Medulla oblongata (tissue), 1 donor: ENCODE results near the gene MFN2.
"Not testable (repeated sequence)": the region's sequence is repeated elsewhere in the genome, so short reads cannot be mapped to it uniquely, and the experiment has no call there.

ENCODE experiments used
- DNase-seq: peaks from one replicate; pipeline ENCODE4 v3.0.0-alpha.2; 2015; ENCODE audit errors: extremely low spot score

The MFN2 gene

DNA sequence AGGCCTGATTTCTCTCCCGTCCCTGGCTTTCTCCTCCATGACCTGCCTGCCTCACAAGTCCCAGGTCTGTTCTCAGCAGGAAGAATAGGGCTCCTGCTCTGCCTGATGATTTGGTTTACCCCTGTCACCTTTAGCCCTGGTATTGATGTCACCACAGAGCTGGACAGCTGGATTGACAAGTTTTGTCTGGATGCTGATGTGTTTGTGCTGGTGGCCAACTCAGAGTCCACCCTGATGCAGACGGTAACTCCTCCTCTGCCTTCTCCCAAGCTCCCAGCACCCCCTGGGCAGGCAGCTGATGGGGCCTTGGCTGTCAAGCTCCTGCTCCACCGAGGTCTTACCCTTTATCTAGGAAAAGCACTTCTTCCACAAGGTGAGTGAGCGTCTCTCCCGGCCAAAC is 18.4 kb downstream of the MFN2 start:
- DNase-seq = no peak

DNA sequence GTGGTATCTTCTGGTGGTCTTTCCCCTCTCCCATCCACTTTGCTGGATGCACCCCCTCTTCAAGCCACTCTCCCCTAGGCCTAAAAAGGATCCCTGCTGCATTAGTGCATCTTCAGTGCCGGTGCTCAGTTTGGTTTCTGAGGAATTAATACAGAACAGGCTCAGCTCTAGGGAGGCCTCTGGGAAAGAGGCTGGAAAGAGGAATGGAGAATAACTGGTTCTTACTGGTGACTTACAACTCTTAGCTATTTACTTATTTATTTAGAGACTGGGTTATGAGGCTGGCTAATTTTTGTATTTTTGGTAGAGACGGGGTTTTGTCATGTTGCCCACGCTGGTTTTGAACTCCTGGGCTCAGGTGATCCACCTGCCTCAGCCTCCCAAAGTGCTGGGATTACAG is 19.0 kb downstream of the MFN2 start:
- DNase-seq = no peak

DNA sequence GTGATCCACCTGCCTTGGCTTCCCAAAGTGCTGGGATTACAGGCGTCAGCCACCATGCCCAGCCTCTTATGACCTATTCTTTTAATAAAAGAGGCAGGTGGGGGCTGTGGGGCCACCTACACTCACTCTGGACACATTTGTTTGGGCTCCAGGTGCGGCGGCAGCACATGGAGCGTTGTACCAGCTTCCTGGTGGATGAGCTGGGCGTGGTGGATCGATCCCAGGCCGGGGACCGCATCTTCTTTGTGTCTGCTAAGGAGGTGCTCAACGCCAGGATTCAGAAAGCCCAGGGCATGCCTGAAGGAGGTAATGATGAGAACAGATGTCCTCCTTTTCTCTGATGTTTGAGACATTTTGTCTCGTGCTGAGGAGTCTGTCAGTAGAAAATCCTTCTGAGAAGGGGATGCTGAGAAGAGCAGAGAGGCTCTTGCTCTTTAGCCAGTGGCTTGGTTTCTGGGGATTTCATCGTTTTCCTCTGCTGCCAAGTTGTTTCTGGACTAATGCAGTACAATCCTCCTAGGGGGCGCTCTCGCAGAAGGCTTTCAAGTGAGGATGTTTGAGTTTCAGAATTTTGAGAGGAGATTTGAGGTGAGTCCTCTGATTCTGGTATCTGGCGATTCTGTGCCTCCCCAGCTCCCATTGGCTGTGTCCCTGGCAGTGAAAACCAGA is 21.1 kb downstream of the MFN2 start:
- DNase-seq = peak; percentile 19

DNA sequence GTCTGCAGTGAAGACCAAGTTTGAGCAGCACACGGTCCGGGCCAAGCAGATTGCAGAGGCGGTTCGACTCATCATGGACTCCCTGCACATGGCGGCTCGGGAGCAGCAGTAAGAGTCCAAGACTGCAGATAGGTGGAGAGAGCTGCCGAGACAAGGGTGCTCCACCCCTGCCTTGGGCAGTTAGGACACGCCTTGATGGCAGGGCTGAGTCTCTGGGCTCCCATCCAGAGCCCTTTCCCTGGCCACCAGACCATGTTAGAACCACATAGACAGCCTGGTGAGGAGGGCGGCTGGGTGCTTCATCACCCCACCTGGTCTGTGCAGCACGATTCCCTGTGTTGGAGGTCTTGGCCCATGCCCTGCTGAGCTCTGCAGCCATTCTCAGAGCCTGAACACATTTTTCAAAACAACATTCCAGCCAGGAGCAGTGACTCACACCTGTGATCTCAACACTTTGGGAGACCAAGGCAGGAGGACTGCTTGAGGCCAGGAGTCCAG is 21.8 kb downstream of the MFN2 start:
- no peak for DNase-seq

DNA sequence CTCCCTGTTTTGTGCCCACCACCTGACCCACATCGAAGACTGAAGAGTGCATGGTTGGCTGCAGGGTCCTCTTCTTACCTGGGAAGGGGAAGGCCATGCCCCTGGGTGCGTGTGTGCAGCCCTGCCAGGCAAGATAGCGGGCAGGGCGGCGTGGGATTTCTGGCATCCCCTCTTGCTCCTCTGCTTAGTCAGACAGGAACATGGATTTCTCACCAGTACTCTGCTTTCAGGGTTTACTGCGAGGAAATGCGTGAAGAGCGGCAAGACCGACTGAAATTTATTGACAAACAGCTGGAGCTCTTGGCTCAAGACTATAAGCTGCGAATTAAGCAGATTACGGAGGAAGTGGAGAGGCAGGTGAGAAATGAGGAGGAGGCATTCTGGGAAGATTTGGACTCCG is 23.5 kb downstream of the MFN2 start:
- DNase-seq = no peak

DNA sequence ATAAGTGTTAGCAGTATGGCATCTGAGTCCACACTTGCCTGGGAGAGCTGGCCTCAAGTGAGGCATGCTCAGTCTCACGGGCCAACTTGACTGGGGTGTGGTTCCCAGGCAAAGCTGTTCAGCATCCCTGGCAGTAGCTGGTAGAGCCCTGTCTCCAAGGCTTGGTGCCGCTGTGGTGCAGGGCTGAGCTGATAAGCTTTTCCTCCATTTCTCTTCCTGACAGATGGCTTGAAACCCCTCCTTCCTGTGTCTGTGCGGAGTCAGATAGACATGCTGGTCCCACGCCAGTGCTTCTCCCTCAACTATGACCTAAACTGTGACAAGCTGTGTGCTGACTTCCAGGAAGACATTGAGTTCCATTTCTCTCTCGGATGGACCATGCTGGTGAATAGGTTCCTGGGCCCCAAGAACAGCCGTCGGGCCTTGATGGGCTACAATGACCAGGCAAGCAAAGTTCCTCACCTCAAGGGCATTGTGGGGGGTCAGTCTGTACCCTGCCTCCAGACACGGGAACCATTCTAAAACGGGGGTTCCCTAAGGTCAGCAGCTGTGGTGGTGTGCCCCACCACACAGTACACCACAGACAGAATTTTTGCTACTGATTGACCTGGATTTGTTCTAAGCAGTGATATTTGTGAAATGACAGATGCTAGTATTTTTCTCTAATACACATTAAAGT is 25.4 kb downstream of the MFN2 start:
- no peak for DNase-seq

DNA sequence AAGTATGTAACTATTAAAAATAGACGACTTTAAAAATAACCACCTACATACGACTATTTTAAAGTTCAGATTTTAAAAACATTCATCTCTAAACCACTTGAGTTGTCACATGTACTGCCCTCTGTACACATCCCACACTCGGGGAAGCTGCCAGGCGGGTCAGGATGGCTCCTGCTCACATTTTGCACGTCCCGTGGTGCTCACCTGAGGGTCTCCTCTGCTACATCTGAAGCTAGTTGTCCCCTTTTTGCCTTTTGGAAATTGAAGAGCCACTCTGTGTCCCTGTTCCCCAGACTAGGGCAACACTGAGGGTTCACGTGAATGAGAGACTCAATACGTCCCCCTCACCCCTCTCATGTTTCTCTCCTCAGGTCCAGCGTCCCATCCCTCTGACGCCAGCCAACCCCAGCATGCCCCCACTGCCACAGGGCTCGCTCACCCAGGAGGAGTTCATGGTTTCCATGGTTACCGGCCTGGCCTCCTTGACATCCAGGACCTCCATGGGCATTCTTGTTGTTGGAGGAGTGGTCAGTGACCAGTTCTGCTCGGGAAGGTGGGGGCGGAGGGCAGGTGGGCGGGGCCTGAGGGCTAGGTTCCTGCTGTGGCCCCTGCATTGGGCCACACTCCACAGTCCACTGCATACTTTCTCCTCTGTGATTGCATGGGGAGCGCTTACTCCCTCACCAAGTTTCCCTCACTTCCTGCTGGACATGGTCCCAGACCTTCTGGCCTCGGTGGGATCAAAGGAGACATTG is 26.1 kb downstream of the MFN2 start:
- no peak for DNase-seq

DNA sequence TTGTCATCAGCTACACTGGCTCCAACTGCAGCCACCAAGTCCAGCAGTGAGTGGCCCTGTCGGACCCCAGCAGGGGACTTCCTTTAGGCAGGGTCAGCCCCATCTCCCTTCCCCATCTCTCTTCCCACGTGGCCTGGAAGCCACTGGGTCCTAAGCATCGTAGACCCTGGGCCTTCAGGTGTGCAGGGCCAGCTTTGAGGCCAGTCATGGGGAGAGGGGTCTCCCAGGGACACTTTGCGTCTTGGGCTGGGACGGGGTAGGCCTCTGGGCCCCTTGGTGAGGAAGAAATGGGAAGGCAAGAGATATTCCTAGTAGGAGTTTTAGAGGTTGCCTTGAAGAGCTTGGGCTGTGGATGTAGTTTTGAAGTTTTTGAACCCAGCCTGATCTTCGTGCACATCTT is 27.0 kb downstream of the MFN2 start:
- no peak for DNase-seq

DNA sequence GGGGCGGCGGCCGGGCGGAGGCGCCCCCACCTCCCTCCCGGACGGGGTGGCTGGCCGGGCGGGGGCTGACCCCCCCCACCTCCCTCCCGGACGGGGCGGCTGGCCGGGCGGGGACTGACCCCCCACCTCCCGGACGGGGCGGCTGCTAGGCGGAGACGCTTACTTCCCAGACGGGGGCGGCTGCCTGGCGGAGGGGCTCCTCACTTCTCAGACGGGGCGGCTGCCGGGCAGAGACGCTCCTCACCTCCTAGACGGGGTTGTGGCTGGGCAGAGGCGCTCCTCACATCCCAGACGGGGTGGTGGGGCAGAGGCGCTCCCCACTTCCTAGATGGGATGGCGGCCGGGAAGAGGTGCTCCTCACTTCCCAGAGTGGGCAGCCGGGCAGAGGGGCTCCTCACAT is 28.1 kb downstream of the MFN2 start:
- not testable (repeated sequence) for DNase-seq

DNA sequence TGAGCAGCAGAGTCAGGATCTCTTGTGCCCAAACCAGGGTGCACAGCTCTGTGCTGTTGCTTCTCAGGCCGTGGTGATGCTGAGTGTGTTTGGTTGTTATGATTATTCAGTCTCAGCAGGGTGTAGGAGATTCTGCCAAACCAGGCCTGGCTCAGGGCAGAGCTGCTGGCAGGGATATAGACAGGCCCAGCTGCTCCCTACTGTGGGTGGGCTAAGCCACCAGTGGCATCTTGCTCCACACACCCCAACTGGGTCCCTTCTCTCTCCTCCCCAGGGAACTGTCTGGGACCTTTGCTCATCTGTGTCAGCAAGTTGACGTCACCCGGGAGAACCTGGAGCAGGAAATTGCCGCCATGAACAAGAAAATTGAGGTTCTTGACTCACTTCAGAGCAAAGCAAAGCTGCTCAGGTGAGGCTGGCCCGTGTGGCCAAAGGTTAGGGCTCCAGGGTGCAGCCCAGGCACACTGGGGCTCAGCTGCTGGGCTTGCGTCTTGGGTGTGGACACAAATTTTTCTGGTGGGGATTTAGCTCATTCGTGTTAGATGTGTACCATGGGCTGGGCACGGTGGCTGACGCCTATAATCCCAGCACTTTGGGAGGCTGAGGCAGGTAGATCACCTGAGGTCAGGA is 29.2 kb downstream of the MFN2 start:
- DNase-seq = no peak

DNA sequence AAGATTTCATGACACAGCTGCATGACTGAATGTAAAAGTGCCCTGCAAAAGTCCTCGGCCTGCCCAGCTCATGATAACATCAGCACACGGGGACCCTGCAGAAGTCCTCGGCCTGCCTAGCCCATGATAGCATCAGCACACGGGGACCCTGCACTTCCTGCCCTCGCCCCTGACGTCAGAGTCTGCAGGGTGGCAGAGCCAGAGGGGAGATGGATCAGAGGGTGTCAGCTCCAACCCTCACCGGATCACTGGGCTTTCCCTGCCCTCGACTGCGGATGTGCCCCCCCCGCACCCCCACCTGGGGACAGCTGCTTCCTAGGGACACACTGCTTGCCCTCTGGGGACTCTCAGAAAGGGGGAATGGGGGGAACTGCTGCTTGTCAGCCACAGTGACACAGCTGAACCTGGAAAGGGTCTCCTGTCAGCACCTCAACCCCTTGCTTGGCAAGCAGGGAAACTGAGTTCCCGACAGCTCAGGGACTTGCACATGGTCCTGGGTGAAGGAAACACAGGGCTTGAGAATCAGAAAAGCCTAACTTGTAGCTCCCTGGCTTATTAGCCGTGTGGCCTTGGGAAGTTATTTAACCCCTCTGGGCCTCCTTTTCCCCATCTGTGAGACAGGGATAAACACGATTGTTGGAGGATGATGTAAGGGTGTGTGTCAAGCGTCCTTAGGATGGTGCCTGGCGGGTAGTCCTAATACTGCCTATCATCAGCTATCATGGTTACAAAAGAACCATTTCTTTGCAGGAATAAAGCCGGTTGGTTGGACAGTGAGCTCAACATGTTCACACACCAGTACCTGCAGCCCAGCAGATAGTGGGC is 30.7 kb downstream of the MFN2 start:
- no peak for DNase-seq

DNA sequence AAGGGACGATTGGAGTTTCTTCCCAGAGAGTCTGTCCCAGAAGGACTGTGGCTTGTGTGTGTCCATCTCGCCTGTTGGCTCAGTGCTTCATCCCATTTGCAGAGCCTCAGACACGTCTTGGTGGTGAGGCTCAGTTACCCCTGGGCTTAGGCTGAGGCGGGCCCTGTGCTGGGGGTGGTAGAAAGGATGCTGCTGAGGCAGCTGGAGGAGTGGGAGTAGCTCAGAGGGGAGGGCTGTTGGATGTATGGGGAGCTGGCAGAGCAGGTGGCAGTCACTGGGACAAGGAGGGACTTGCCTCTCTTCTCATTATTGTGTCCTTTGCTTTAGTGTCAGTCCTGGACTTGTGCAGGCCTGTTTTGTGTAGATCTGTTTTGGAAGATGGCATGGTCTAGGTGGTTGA is 31.8 kb downstream of the MFN2 start:
- DNase-seq = no peak

DNA sequence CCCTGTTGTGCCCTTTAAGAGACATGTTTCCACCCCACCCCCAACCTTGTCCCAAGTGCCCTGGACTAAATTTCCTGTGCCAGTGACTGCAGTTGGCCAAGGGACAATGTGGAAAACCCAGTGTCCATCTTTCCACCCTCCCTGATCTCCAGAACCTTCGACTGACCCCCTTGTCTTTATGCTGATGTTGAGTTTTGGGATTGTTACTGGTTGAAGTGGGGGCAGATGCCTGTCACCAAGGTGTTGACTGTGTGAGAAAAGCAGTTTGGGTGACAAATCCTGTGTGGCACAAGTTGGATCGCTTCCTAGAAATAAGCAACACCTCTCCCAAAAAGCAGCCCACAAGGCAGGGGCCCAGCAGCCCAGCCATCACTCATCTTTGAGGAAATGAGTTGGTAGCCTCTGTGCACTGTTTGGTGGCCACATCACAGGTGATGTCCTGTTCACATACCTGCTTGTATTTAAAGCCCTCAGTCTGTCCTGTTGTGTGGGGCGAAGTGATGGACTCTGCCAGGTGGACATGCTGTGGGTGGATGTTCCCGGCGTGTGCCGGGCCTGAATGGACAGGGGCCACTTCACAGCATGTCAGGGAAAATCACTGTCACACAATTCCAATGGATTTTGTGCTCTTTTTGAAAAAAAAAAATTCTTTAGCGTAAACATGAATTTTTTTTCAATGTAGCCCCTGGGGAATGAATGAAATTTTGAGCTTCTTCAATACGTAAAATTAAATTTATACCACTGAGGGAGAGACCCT is 32.5 kb downstream of the MFN2 start:
- no peak for DNase-seq

DNA sequence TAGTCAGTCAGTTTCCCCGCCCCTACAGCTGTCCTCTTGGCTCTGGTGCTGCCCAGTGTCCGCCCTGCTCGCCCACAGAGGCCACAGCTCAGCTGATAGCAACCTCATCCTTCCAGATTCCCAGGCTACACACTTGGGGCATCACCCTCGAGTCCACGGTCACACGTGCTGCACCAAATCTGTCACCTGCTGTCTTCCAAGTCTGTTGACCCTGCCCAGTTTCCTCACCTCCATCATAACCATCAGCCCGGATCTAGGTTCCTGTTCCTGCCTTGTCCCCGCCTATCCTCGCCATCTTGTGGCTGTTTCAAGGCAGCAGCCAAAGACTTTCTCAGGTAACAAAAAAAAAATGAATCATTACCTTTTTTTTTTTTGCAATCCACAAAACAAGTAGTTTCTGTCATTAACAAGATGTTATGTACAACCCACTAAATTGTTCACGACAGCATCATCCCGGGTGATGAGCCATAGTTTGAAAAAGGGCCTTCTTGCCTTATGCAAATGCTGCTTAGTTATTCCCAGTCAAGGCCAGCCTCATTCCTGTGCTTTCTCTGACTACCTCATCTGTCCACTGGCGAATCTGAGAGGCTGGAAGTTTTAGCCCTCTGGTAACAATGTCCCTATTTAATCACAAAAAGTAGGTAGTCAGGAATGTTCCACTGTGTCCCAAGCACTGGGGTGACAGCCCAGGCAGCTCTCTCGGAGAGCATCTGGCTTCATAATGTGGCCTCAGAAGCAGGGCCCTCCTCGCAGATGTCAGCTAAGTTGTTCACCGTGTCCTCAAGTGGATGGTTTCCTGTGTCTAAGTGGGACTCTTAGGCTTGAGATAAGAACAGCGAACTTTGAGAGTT is 34.1 kb downstream of the MFN2 start:
- no peak for DNase-seq

DNA sequence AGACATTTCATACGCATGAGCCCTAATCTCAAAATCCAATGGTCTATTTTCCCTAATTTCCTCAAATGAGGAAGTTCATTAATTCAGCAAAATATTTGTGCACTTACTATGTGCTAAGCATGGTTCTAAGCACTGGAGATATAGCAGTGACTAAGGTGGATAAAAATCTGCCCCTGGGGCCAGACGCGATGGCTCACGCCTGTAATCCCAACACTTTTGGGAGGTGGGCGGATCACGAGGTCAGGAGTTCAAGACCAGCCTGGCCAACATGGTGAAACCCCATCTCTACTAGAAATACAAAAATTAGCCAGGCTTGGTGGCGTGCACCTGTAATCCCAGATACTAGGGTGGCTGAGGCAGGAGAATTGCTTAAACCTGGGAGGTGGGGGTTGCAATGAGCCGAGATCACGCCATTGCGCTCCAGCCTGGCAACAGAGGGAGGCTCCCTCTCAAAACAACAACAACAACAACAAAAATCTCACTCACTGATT is 34.8 kb downstream of the MFN2 start:
- no peak for DNase-seq

DNA sequence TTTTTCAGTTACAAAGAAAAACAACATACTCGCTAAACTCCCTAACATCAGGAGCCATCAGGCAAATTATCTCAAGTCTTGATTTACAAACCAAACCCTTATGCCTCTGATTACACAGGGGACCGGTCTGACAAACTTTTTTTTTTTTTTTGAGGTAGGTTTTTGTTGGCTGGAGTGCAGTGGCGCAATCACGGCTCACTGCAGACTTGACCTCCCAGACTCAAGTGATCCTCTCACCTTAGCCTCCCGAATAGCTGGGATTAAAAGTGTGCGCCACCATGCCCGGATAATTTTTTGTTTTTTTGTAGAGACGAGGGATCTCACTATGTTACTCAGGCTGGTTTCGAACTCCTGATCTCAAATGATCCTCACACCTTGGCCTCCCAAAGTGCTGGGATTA is 35.3 kb downstream of the MFN2 start:
- no peak for DNase-seq

DNA sequence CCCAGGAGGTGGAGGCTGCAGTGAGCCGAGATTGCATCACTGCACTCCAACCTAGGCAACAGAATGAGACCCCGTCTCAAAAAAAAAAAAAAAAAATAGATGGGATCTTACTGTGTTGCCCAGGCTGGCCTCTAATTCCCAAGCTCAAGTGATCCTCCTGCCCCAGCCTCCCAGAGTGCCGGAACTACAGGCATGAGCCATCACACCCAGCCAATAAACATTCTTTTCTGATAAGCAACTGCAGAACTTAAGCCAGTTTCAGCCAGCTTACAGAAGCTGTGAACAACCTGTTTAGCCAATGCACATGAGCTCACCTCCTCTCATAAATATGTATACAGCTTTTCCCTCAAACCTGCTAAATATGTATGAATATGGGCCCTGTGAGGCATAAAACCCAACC is 35.9 kb downstream of the MFN2 start:
- DNase-seq = no peak

DNA sequence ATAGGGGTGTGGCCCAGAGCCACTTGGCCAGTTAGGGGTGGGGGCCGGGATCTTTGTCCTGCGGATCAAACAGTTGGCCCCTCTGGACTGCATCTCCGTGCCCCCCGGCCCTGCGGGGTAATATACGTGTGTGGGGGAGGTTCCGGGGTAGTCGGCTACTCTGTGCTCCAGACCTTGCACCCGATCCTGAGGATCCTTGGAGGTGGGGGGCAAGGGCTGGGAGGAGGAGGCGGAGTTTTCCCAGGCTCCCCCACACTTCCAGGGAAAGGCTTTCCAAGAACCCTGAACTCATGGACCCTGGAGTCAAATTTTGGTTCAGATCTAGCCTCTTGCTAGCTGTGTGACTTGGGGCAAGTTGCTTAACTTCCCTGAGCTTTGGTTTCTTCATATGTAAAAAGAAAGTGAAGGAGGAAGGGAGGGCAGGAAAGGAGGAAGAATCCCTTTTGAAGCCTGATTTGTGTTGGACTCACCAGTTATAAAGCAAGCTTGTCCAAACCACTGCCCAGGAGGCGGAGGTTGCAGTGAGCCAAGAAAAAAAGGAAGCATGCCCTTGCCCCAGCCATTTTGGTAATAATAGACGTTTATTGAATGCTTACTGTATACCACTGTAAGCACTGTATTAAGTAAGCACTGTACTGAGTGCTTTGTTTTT is 39.7 kb downstream of the MFN2 start:
- DNase-seq = peak; percentile 14

DNA sequence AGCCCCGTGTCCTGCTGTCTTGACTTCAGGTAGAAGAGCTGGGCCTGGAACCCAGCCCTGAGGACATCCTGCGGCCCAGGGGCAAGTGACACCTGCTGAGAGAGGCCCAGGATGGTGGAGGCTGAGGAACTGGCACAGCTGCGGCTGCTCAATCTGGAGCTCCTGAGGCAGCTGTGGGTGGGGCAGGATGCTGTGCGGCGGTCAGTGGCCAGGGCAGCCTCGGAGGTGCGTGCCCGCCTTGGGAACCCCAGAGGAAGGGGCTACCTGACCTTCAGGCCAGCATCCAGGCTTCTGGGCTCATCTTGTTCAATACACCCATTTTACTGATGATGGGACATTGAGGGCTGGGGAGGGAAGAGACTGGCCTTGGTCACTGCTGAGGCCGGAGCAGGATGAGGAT is 41.4 kb downstream of the MFN2 start:
- DNase-seq = no peak
